WERI-Rb-1 (cell line): ENCODE results near the gene COL23A1.

Experiments used
- DNase-seq: peaks from one replicate; pipeline ENCODE4 v3.0.0-alpha.2; 2020
- H3K27ac ChIP-seq: fragments of 250-450 bp; sonication (Bioruptor Pico); 2 replicates; pipeline ENCODE4 v1.5.1; 2020; ENCODE audit warnings: mild to moderate bottlenecking, moderate library complexity
- H3K27me3 ChIP-seq: fragments of 250-450 bp; sonication (Bioruptor Pico); 2 replicates; pipeline ENCODE4 v1.5.1; 2021; ENCODE audit warnings: mild to moderate bottlenecking, low read depth, moderate library complexity; ENCODE audit not compliant: insufficient read depth, severe bottlenecking
- H3K36me3 ChIP-seq: fragments of 250-450 bp; sonication (Bioruptor Pico); 2 replicates; pipeline ENCODE4 v1.5.1; 2020; ENCODE audit warnings: mild to moderate bottlenecking, moderate library complexity
- H3K4me3 ChIP-seq: 2 replicates; pipeline ENCODE4 v1.5.1; 2011; ENCODE audit warnings: low read depth, mild to moderate bottlenecking, control low read depth, low read length
- H3K9me3 ChIP-seq: fragments of 250-450 bp; sonication (Bioruptor Pico); 2 replicates; pipeline ENCODE4 v1.5.1; 2021; ENCODE audit warnings: mild to moderate bottlenecking, moderate library complexity; ENCODE audit not compliant: severe bottlenecking
- CTCF ChIP-seq: IDR thresholded peaks from 2 replicates; pipeline ENCODE4 v1.5.1; 2011; ENCODE audit warnings: low read depth, mild to moderate bottlenecking, control low read depth, inconsistent platforms, low read length

Gene COL23A1

GRCh38 chr5:178340187-178340586 is 250.0 kb downstream of the COL23A1 start:
- no peak for DNase-seq

GRCh38 chr5:178339272-178339671 is 250.9 kb downstream of the COL23A1 start:
- H3K27ac ChIP-seq = no peak overlapping the region
- H3K9me3 ChIP-seq = no peaks in the 10 kb centered on the region
- no peak for TF ChIP-seq CTCF
- no peaks in the 10 kb centered on the region for H3K27me3 ChIP-seq
- DNase-seq = no peak
- H3K4me3 ChIP-seq = no peak overlapping the region
- no peaks in the 10 kb centered on the region for H3K36me3 ChIP-seq

More at GRCh38 chr5:178340187-178340586, 250.0 kb downstream of the COL23A1 start:
- TF ChIP-seq CTCF = no peak
- Histone ChIP-seq H3K9me3 (no peaks in the 10 kb centered on the region), H3K4me3 (no peak overlapping the region), H3K36me3 (no peaks in the 10 kb centered on the region), H3K27me3 (no peaks in the 10 kb centered on the region), H3K27ac (no peak overlapping the region)

- no peak for DNase-seq
- no peaks in the 10 kb centered on the region for H3K36me3 ChIP-seq
- no peak overlapping the region for H3K4me3 ChIP-seq
- H3K27ac ChIP-seq = no peak overlapping the region
- no peaks in the 10 kb centered on the region for H3K9me3 ChIP-seq
- TF ChIP-seq CTCF = no peak
- no peaks in the 10 kb centered on the region for H3K27me3 ChIP-seq
Measured at GRCh38 chr5:178338750-178339144, 251.4 kb downstream of the COL23A1 start.

GRCh38 chr5:178338126-178338749 is 252.0 kb downstream of the COL23A1 start:
- H3K4me3 ChIP-seq = no peak overlapping the region
- H3K36me3 ChIP-seq = no peaks in the 10 kb centered on the region
- no peaks in the 10 kb centered on the region for H3K27me3 ChIP-seq
- no peak overlapping the region for H3K27ac ChIP-seq
- no peaks in the 10 kb centered on the region for H3K9me3 ChIP-seq
- no peak for DNase-seq
- no peak for TF ChIP-seq CTCF

- Histone ChIP-seq H3K36me3 (no peaks in the 10 kb centered on the region), H3K27me3 (no peaks in the 10 kb centered on the region), H3K4me3 (no peak overlapping the region), H3K9me3 (no peaks in the 10 kb centered on the region), H3K27ac (no peak overlapping the region)
- no peak for TF ChIP-seq CTCF
- DNase-seq = no peak
Measured at GRCh38 chr5:178337334-178337741, 252.9 kb downstream of the COL23A1 start.

- Histone ChIP-seq H3K4me3 (no peak overlapping the region), H3K27me3 (no peaks in the 10 kb centered on the region), H3K9me3 (no peaks in the 10 kb centered on the region), H3K36me3 (no peaks in the 10 kb centered on the region), H3K27ac (no peak overlapping the region)
- DNase-seq = no peak
- no peak for TF ChIP-seq CTCF
Measured at GRCh38 chr5:178336889-178337288, 253.3 kb downstream of the COL23A1 start.
